ENCODE results near the gene METAP1D. TPM values are rescaled to one million over a fixed set of nuclear protein-coding genes. Genes with fewer than 3 reads are reported as not detected.
"Not testable (repeated sequence)": the region's sequence is repeated elsewhere in the genome, so short reads cannot be mapped to it uniquely, and the experiment has no call there.

METAP1D gene
- total RNA-seq, 1 donor from 2014 or later: 15.4 TPM

- no peak for DNase-seq (ENCODE audit: low spot score)
Observed at GRCh38 chr2:172048508-172049503, 49.1 kb downstream of the METAP1D start.

- no peak for DNase-seq (ENCODE audit: low spot score)
Observed at GRCh38 chr2:172049567-172050120, 49.9 kb downstream of the METAP1D start.

- no peak for DNase-seq (ENCODE audit: low spot score)
Observed at GRCh38 chr2:172050479-172051125, 50.8 kb downstream of the METAP1D start.

- DNase-seq (ENCODE audit: low spot score): no peak
Observed at GRCh38 chr2:172052000-172052983, 52.5 kb downstream of the METAP1D start.

- no peak for DNase-seq (ENCODE audit: low spot score)
Observed at GRCh38 chr2:172053486-172053885, 53.7 kb downstream of the METAP1D start.

GRCh38 chr2:172056293-172056692 is 56.5 kb downstream of the METAP1D start:
- DNase-seq (ENCODE audit: low spot score): no peak

GRCh38 chr2:172058660-172059059 is 58.9 kb downstream of the METAP1D start:
- DNase-seq (ENCODE audit: low spot score): no peak

GRCh38 chr2:172060118-172060517 is 60.4 kb downstream of the METAP1D start:
- DNase-seq (ENCODE audit: low spot score): not testable (repeated sequence)

- no peak for DNase-seq (ENCODE audit: low spot score)
Observed at GRCh38 chr2:172062402-172063004, 62.8 kb downstream of the METAP1D start.

- no peak for DNase-seq (ENCODE audit: low spot score)
Observed at GRCh38 chr2:172063446-172063845, 63.7 kb downstream of the METAP1D start.

- no peak for DNase-seq (ENCODE audit: low spot score)
Observed at GRCh38 chr2:172065111-172065510, 65.4 kb downstream of the METAP1D start.

- no peak for DNase-seq (ENCODE audit: low spot score)
Observed at GRCh38 chr2:172066394-172066886, 66.7 kb downstream of the METAP1D start.

- not testable (repeated sequence) for DNase-seq (ENCODE audit: low spot score)
Observed at GRCh38 chr2:172067905-172068304, 68.2 kb downstream of the METAP1D start.

GRCh38 chr2:172070936-172071335 is 71.2 kb downstream of the METAP1D start:
- DNase-seq (ENCODE audit: low spot score): no peak

GRCh38 chr2:172072303-172072702 is 72.5 kb downstream of the METAP1D start:
- DNase-seq (ENCODE audit: low spot score): no peak

GRCh38 chr2:172072706-172073105 is 73.0 kb downstream of the METAP1D start:
- DNase-seq (ENCODE audit: low spot score): no peak

GRCh38 chr2:172073518-172073917 is 73.8 kb downstream of the METAP1D start:
- no peak for DNase-seq (ENCODE audit: low spot score)

GRCh38 chr2:172074254-172074653 is 74.5 kb downstream of the METAP1D start:
- no peak for DNase-seq (ENCODE audit: low spot score)

- no peak for DNase-seq (ENCODE audit: low spot score)
Observed at GRCh38 chr2:172079416-172079815, 79.7 kb downstream of the METAP1D start.

- DNase-seq (ENCODE audit: low spot score): no peak
Observed at GRCh38 chr2:172079838-172080640, 80.3 kb downstream of the METAP1D start.
